Choroid plexus epithelial cell (primary cell): Measurements from ENCODE around the gene LRRC61.
A peak's percentile ranks its signal among the peaks of the same experiment; 100 is the strongest.
"Not testable (repeated sequence)": the region's sequence is repeated elsewhere in the genome, so short reads cannot be mapped to it uniquely, and the experiment has no call there.

Experiments used
- DNase-seq: peaks from one replicate; pipeline ENCODE4 v3.0.0-alpha.2; 2010; ENCODE audit warnings: low read depth
- H3K4me3 ChIP-seq: 2 replicates; pipeline ENCODE4 v1.5.1; 2011; ENCODE audit warnings: low read depth, mild to moderate bottlenecking, control low read depth, low read length, moderate library complexity
- CTCF ChIP-seq: conservative IDR thresholded peaks from 2 replicates; pipeline ENCODE4 v1.5.1; 2011; ENCODE audit warnings: low read depth, mild to moderate bottlenecking, control low read depth, inconsistent platforms, low read length, moderate library complexity

The LRRC61 gene

GRCh38 chr7:150313367-150313809 lies 9.8 kb upstream of the LRRC61 start:
- H3K4me3 ChIP-seq, result no peak overlapping the region
- no peak for DNase-seq
- TF ChIP-seq CTCF, result no peak

GRCh38 chr7:150313870-150314269 lies 9.3 kb upstream of the LRRC61 start:
- DNase-seq, result no peak
- no peak overlapping the region for H3K4me3 ChIP-seq
- TF ChIP-seq CTCF, result no peak

GRCh38 chr7:150314639-150315239 lies 8.4 kb upstream of the LRRC61 start:
- H3K4me3 ChIP-seq, result no peak overlapping the region
- no peak for TF ChIP-seq CTCF
- DNase-seq, result no peak

GRCh38 chr7:150316987-150317386 lies 6.2 kb upstream of the LRRC61 start:
- not testable (repeated sequence) for DNase-seq, H3K4me3 ChIP-seq

GRCh38 chr7:150317748-150318444 lies 5.3 kb upstream of the LRRC61 start:
- no peak overlapping the region for H3K4me3 ChIP-seq
- no peak for TF ChIP-seq CTCF
- peak; percentile 79 for DNase-seq

GRCh38 chr7:150321788-150322113 lies 1.4 kb upstream of the LRRC61 start:
- no peak overlapping the region for H3K4me3 ChIP-seq
- TF ChIP-seq CTCF, result no peak
- no peak for DNase-seq

- peak overlapping the region; percentile 66 for H3K4me3 ChIP-seq
- no peak for TF ChIP-seq CTCF
- DNase-seq, result no peak
These were observed 882 bp upstream of the LRRC61 start for GRCh38 chr7:150322114-150322832.
